Measurements from ENCODE around the gene STIP1. TPM values are rescaled to one million over a fixed set of nuclear protein-coding genes. Genes with fewer than 3 reads are reported as not detected.

The STIP1 gene
- total and polyA plus RNA-seq, 2 donors (not counting 3 experiments of a cell fraction or from before 2014, with no cell fraction given): 117 to 226 TPM

DNA sequence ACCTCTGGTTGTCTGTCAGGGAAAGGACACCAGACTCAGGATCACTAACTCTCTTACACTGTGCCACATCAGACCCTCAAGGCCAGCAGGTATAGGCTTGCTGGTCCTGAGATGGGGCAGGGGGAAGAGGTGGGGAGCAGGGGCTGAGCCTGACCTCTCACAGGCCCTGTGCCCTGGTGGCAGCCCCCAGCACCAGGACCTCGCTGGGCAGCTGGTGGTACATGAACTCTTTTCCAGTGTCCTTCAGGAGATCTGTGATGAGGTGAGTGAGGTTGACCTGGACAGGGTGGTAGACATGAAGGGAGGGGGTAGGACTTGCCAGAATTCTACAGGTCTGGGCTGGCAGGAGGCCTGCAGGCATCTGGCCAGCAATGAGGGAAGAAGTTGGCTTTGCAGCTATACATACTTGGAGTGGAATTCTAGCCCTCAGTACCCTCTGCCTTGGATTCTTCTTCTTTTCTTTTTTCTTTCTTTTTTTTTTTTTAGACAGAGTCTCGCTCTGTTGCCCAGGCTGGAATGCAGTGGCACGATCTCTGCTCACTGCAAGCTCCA, 41.5 kb downstream of the STIP1 start:
- no peak overlapping the region for H3K4me3 ChIP-seq (replicated peaks in 1 of 3; ENCODE audit: insufficient read depth in 1 of 3, low read depth in 1 of 3, low read length in 3 of 3)
- H2AFZ ChIP-seq (ENCODE audit: low read depth, low read length): no peak overlapping the region
- no peak overlapping the region for H3K4me2 ChIP-seq (ENCODE audit: insufficient read depth, low read length)
- ChIA-PET CTCF (interaction anchor here (1.8 to 3.2 kb wide), 4 partner anchors 12 to 77 kb away, joined by 6 to 35 read pairs (median 11); partner anchors contain the start of genes CATSPERZ, ESRRA and FERMT3), POLR2A (interaction anchor here (0.8 kb wide), 1 partner anchor 42 kb away, joined by 3 read pairs; the partner anchor contains the start of gene STIP1)
- no TSS peak for BruUV-seq (replicated peaks)
- H3K79me2 ChIP-seq (ENCODE audit: control insufficient read depth, insufficient read depth, low read length): peaks cover 8% of the 10 kb centered on the region
- no peak overlapping the region for H3K9ac ChIP-seq (replicated peaks; ENCODE audit: extremely low read depth, insufficient read depth, low read length)
- H3K27ac ChIP-seq (ENCODE audit: insufficient read depth, low read depth, low read length): no peak overlapping the region
- no peaks in the 10 kb centered on the region for H3K27me3 ChIP-seq (ENCODE audit: control insufficient read depth in 2 of 2, insufficient read depth in 2 of 2, low read length in 2 of 2)
- dilution Hi-C loops (cut with MboI; ENCODE audit: extremely low pct_ligation_motif_present, low sequenced_read_pairs): no loop called here
- FAIRE-seq (no peak), DNase-seq (ENCODE audit: low read depth, low spot score) (no peak)
- H3K9me3 ChIP-seq (replicated peaks; ENCODE audit: control insufficient read depth, insufficient read depth, low read length): no peaks in the 10 kb centered on the region
- H3K36me3 ChIP-seq (ENCODE audit: control insufficient read depth in 2 of 2, extremely low read depth in 1 of 2, insufficient read depth in 2 of 2, low read length in 2 of 2): peaks cover 0 to 4% of the 10 kb centered on the region in 2 experiments
- peaks cover 16% of the 10 kb centered on the region for H3K4me1 ChIP-seq (ENCODE audit: control insufficient read depth, extremely low read depth, insufficient read depth, low read length)
- no peaks in the 10 kb centered on the region for H3K9me1 ChIP-seq (replicated peaks; ENCODE audit: control insufficient read depth, extremely low read depth, insufficient read depth, low read length)
- TF ChIP-seq POLR2A (IDR thresholded peaks at IDR 0.05; ENCODE audit: low read depth, low read length) (no peak), EZH2 (IDR thresholded peaks at IDR 0.05; ENCODE audit: borderline replicate concordance, low read depth, low read length, severe bottlenecking) (no peak), MYC (IDR thresholded peaks at IDR 0.05; ENCODE audit: low read depth, low read length) (no peak), GATA2 (IDR thresholded peaks at IDR 0.05; ENCODE audit: insufficient read depth, insufficient read length, low read depth, low read length) (no peak), JUN (IDR thresholded peaks at IDR 0.05; ENCODE audit: borderline replicate concordance, insufficient read depth, insufficient read length, low read depth) (no peak), POLR2AphosphoS5 (IDR thresholded peaks at IDR 0.05; ENCODE audit: insufficient read depth, low read depth, low read length) (no peak), FOS (IDR thresholded peaks at IDR 0.05; ENCODE audit: borderline replicate concordance, insufficient read depth, low read length) (no peak)
- TF ChIP-seq, protein P1, sequence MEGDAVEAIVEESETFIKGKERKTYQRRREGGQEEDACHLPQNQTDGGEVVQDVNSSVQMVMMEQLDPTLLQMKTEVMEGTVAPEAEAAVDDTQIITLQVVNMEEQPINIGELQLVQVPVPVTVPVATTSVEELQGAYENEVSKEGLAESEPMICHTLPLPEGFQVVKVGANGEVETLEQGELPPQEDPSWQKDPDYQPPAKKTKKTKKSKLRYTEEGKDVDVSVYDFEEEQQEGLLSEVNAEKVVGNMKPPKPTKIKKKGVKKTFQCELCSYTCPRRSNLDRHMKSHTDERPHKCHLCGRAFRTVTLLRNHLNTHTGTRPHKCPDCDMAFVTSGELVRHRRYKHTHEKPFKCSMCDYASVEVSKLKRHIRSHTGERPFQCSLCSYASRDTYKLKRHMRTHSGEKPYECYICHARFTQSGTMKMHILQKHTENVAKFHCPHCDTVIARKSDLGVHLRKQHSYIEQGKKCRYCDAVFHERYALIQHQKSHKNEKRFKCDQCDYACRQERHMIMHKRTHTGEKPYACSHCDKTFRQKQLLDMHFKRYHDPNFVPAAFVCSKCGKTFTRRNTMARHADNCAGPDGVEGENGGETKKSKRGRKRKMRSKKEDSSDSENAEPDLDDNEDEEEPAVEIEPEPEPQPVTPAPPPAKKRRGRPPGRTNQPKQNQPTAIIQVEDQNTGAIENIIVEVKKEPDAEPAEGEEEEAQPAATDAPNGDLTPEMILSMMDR (IDR thresholded peaks at IDR 0.05; ENCODE audit: extremely low read depth in 1 of 2, insufficient read depth in 1 of 2, low read depth in 1 of 2, low read length in 2 of 2): no peak
- TF ChIP-seq, protein P2, sequence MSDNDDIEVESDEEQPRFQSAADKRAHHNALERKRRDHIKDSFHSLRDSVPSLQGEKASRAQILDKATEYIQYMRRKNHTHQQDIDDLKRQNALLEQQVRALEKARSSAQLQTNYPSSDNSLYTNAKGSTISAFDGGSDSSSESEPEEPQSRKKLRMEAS (IDR thresholded peaks at IDR 0.05; ENCODE audit: insufficient read depth, insufficient read length): no peak
- H4K20me1 ChIP-seq (replicated peaks; ENCODE audit: control insufficient read depth, extremely low read depth, insufficient read depth, low read length): no peaks in the 10 kb centered on the region
- intact Hi-C loops (cut with micrococcal nuclease): no loop called here
